ENCODE data around the gene MTHFD1.

DNA sequence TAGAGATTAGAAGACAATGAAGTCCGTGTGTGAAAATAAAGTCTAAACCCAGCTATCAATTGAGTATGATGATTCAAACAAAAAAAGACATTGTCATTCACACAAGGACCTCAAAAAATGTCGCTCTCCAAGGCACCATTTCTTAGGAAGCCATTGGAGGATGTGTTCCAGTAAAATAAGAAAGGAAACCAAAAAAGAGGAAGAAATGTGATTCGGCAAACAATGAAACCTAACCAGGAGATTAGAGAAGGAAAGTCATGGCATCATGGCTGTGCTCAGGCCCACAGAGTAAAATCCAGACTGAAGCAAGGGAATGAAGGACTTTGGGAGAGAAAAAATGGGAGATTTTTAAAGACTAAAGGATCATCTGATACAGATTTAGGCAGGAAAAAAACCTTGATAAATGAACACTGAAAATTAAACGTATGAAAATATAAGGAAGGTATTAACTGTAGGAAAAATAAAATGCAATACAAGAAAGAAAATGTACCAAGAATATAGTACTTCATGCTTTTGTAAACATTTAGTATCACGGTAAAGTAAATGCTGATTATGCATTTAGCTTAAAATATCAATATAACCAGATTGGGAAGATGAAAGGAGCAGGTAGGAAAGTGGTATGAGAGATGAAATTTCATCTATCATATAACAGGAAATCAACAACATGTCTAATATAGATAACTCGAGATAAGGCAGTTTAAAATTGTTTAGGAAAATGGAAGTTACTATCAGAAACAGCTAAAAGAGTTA lies 38.2 kb upstream of the MTHFD1 start:
- TF ChIP-seq POLR2AphosphoS5 (IDR thresholded peaks at IDR 0.05) (no peak), EP300 (IDR thresholded peaks at IDR 0.05) (no peak)

All from gastroesophageal sphincter (tissue), 2 donors.